Parathyroid adenoma (tissue), 2 donors: Measurements from ENCODE around the gene SEMA5B.

Source experiments
- H2AFZ ChIP-seq: fragments of 300-600 bp; sonication (generic); one replicate; pipeline ENCODE4 v1.7.0; 2017; ENCODE audit warnings: antibody characterized with exemption, mild to moderate bottlenecking
- H3K27ac ChIP-seq: fragments of 300-600 bp; sonication (generic); one replicate; pipeline ENCODE4 v1.7.0; 2017
- H3K27me3 ChIP-seq: fragments of 300-600 bp; sonication (generic); one replicate; pipeline ENCODE4 v1.7.0; 2017; ENCODE audit warnings: low read length; ENCODE audit not compliant: control insufficient read depth, insufficient read depth
- H3K36me3 ChIP-seq: fragments of 300-600 bp; sonication (generic); one replicate; pipeline ENCODE4 v1.7.0; 2017; ENCODE audit warnings: low read length; ENCODE audit not compliant: control insufficient read depth, insufficient read depth
- H3K4me1 ChIP-seq: fragments of 300-600 bp; sonication (generic); one replicate; pipeline ENCODE4 v1.7.0; 2017; ENCODE audit warnings: control low read depth
- H3K4me2 ChIP-seq: fragments of 300-600 bp; sonication (generic); one replicate; pipeline ENCODE4 v1.7.0; 2017; ENCODE audit warnings: low read length
- H3K4me3 ChIP-seq: fragments of 300-600 bp; sonication (generic); one replicate; pipeline ENCODE4 v1.7.0; 2017; ENCODE audit warnings: low read depth, low read length
- H3K79me2 ChIP-seq: fragments of 300-600 bp; sonication (generic); one replicate; pipeline ENCODE4 v1.7.0; 2017; ENCODE audit warnings: control low read depth
- H3K9ac ChIP-seq: fragments of 300-600 bp; sonication (generic); one replicate; pipeline ENCODE4 v1.7.0; 2017; ENCODE audit warnings: mild to moderate bottlenecking
- H3K9me3 ChIP-seq: fragments of 300-600 bp; sonication (generic); one replicate; pipeline ENCODE4 v1.7.0; 2017; ENCODE audit warnings: low read length; ENCODE audit not compliant: control insufficient read depth
- CTCF ChIP-seq: fragments of 300-600 bp; sonication (generic); IDR thresholded peaks from one replicate; pipeline ENCODE4 v1.7.0; 2017; ENCODE audit warnings: antibody characterized with exemption, mild to moderate bottlenecking
- donor health status: primary hyperparathyroidism.

Gene SEMA5B

DNA sequence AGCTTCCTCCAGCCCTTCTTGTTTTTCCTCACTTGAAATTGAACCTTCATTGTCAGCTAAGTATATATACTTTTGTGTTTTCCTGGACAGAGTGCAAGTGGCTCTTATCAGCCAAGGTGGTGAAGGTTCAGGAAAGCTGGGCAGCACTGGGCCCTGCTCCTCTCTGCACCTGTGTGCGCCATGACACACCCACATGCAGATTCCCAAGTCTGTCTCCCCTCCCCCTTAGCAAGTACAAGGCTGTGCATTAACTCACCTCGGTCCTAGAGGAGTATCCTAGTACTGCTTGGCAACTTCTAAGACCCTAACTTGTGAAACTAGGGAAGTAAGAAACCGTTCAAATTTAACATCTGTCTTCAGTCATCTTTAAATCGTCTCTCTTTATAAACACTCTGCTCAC, 146.9 kb downstream of the SEMA5B start:
- Histone ChIP-seq H3K4me3 (no peak overlapping the region), H3K27me3 (no peaks in the 10 kb centered on the region), H3K79me2 (no peaks in the 10 kb centered on the region), H3K9ac (no peak overlapping the region), H3K9me3 (no peaks in the 10 kb centered on the region), H3K27ac (no peak overlapping the region), H2AFZ (no peak overlapping the region), H3K4me1 (no peaks in the 10 kb centered on the region), H3K36me3 (no peaks in the 10 kb centered on the region), H3K4me2 (no peak overlapping the region)
- TF ChIP-seq CTCF = no peak

- Histone ChIP-seq H3K36me3 (no peaks in the 10 kb centered on the region), H3K4me3 (no peak overlapping the region), H3K4me1 (no peaks in the 10 kb centered on the region), H3K4me2 (no peak overlapping the region), H3K79me2 (no peaks in the 10 kb centered on the region), H3K9me3 (no peaks in the 10 kb centered on the region), H3K27me3 (no peaks in the 10 kb centered on the region), H2AFZ (no peak overlapping the region), H3K9ac (no peak overlapping the region), H3K27ac (no peak overlapping the region)
- no peak for TF ChIP-seq CTCF
These were observed 147.4 kb downstream of the SEMA5B start for GRCh38 chr3:122880173-122880572.

GRCh38 chr3:122875547-122876127, 151.9 kb downstream of the SEMA5B start:
- Histone ChIP-seq H3K79me2 (no peaks in the 10 kb centered on the region), H3K4me2 (no peak overlapping the region), H3K9me3 (no peaks in the 10 kb centered on the region), H3K36me3 (no peaks in the 10 kb centered on the region), H2AFZ (no peak overlapping the region), H3K9ac (no peak overlapping the region), H3K4me1 (no peaks in the 10 kb centered on the region), H3K27me3 (no peaks in the 10 kb centered on the region), H3K27ac (no peak overlapping the region), H3K4me3 (no peak overlapping the region)
- no peak for TF ChIP-seq CTCF

- Histone ChIP-seq H3K4me1 (no peaks in the 10 kb centered on the region), H3K27me3 (no peaks in the 10 kb centered on the region), H2AFZ (no peak overlapping the region), H3K4me2 (no peak overlapping the region), H3K27ac (no peak overlapping the region), H3K36me3 (no peaks in the 10 kb centered on the region), H3K4me3 (no peak overlapping the region), H3K9ac (no peak overlapping the region), H3K79me2 (no peaks in the 10 kb centered on the region), H3K9me3 (no peaks in the 10 kb centered on the region)
- TF ChIP-seq CTCF = no peak
These were observed 153.6 kb downstream of the SEMA5B start for GRCh38 chr3:122873741-122874515.

- H3K27me3 ChIP-seq = no peaks in the 10 kb centered on the region
- H3K9ac ChIP-seq = no peak overlapping the region
- H3K4me2 ChIP-seq = no peak overlapping the region
- no peak overlapping the region for H3K27ac ChIP-seq
- no peak overlapping the region for H3K4me3 ChIP-seq
- no peaks in the 10 kb centered on the region for H3K79me2 ChIP-seq
- H3K9me3 ChIP-seq = no peaks in the 10 kb centered on the region
- no peak for TF ChIP-seq CTCF
- no peak overlapping the region for H2AFZ ChIP-seq
- H3K4me1 ChIP-seq = no peaks in the 10 kb centered on the region
- H3K36me3 ChIP-seq = no peaks in the 10 kb centered on the region
These were observed 159.2 kb downstream of the SEMA5B start for GRCh38 chr3:122868322-122868721.
